Stimulated activated naive CD4-positive, alpha-beta T cell (primary cell): ENCODE data around the gene KRT78.
"Not testable (repeated sequence)": the region's sequence is repeated elsewhere in the genome, so short reads cannot be mapped to it uniquely, and the experiment has no call there.

ENCODE experiments used
- DNase-seq, 6 experiments: peaks; one replicate each; lab custom pipeline; 2025; lab: John Stamatoyannopoulos, UW

KRT78 gene

DNA sequence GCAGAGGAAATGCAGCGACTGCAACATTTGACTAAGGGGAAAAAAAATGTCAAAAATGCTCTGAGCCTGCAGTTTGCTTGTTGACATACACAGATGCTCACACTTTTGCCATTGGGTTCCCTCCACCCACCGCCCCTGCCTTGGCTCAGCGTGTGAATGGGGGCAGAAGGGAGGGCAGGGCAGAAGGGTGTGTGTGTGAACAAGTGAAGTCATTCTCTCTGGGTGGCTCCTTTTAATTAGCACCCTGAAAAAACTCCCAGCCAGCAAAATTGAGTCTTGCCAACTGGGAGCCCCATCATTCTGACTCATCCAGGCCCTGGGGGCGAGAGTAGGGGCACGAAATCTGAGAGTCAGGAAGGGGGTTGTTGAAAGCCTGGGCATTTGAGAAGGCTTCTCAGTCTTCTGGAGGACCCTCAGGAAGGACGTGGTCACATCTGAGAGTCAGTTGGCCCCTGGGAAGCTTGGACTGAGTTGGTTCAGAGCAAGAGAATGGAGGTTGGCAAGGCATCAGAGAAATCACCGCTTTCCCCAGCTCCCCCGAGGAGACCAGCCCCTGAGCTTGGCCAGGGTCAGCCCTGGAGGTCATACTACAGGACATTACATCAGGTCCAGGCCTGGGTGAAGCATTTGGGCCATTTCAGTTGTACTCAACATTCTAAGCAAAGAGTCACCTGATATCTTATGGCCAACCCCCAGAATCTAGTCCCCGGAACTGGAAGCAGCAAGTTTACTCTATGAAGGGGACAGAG lies 22.7 kb upstream of the KRT78 start:
- DNase-seq = no peak

DNA sequence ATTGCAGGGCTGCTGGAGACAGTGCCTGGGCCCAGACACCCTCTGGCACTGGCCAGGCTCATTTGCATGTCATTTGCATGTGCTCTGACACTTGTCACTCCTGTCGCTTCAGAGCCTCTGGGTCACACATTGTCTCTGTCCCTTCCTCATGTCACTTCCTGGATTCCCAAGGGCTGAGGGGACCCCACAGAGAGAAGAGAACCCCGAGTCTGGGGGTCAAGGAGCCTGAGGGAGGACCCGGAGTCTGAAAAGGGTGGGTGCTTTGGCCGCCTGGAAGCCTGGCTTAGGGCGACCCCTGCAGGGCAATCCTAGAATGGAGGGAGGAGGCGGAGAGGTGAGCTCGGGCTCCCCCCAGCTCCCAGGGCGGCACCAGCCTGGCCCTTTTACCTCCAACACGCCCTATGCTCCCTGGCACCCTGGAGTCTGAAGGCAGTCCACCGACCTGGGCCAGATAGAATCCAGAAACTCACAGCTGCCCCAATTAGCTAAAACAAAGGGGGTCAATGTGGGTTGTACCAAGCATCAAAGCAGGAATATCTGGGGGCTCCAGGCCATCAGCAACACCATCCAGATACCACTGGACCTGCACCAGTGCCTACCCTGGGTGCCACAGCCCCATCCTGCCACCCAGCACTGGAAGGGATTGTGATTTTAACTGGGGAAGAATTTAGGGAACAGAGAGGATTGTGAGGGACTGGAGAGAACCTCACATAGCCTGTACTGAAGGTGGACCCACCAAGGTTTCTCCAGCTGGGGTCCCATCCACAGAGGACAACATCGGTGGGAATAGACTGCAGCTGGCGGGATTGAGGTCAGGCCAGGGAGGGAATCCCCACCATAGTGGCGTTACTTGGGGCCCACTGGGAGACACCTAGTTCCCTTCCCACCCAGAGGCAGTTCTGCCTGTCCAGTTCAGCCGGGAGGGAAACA lies 21.8 kb upstream of the KRT78 start:
- peak; percentile 68 to 92 (median 78) for DNase-seq

DNA sequence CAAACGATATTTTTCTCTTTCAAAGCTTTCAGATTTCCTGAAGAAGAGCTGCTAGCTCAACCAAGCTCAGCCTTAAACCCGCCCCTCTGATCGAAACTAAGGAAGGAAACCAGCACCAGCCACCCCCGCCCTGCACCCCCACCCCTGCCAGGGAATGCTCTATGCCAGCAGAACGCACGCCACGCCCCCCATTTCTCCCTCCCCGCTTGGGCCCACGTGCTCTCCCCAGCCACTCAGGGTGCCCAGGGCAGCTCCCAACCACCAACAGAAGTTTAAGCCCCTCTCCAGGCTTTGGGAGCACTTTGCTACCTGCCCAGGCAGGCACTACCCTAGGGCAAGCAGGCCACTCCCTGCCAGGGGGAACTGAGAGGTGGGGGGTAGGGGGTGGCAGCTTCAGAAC lies 18.8 kb upstream of the KRT78 start:
- peak; percentile 44 to 66 (median 56) for DNase-seq

DNA sequence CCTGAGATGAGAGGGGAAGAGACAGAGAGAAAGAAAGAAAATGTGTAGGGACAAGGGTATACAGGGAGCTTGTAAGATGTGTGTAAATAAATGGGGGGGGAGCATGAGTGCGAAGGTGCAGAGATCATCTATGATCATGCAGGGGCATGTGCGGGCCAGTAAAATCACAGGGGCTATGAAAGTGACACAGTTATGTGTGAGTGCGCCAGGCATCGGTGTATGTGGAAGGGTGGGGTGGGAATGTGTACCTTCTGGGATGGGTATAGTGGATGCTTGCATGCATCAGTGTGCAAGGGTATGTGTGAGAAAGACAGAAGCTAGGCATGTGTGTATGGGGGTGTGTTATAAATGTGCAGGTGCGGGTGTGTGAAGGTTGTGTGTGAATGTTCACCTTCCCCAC lies 18.4 kb upstream of the KRT78 start:
- no peak for DNase-seq

DNA sequence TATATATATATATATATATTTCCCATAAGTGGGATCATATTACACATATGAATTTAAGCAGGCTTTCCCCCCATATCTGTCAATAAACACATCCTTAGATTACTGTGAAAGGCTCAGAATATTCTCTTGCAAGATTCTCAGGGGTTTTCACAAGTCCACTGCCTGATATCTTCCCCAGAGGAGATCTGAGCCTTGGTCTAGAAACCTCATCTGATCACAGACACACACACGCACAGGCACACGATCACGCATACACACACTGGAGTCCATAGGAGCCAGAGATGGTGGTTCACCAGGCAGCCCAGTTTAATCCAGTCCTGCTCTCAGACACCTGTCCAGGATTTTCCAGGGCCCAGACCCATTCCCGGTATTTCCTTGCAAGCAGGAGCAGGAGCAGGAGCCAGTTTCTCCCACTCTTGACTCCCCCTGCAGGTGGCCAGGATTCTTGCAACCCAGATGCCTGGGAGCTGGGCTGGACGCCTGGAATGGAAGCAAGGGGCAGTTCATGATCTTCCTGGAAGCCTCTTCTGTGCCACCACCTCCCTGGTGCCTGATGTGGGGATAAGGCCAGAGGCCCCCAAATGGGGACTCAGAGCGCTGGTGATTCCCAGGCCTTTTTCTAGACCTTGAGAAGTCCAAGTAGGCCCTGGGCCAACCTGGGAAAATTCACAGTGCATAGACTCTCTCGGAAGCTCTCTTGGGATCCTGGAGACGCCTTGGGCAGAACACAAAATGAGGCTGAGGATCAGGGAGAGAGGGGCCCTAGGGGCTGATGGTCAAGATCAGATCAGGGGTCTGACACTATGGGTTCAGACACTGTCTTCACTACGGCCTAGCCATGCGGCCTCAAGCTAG lies 16.5 kb upstream of the KRT78 start:
- peak in 1 of 6 experiments; percentile 9 for DNase-seq

DNA sequence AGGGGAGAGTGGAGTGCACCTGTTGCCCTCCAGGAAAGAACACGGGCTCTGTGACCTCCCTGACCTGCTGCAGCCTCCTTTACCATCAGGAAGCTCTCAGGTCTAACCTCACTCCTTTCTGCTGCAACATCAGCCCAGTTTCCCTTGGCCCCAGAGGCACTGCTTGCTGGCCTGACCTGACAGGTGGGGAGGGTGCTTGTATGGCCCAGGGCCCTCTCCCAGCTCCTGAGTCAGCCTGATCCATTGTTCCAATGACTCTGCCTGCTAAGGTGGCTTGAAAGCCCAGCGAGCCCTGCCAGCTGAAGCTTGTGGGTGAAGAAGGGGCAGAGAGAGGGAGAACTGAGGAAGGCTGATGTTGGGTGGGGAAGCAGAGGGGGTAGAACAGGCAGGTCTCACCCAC lies 13.2 kb upstream of the KRT78 start:
- no peak for DNase-seq

DNA sequence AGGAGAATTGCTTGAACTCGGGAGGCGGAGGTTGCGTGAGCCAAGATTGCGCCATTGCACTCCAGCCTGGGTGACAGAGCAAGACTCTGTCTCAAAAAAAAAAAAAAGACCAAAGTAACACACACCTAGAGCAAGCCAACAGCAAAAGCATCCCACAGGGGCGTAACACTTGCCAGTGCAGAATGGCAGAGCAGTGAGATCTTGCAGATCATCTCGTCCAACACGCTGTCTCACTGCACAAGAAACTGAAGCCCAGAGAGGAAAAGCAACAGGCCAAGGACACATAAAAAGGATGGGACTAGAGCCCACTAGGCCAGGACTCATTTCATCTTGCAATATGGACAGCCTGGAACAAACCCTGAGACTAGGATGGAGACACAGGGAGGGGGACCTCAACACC lies 12.7 kb upstream of the KRT78 start:
- DNase-seq = no peak

DNA sequence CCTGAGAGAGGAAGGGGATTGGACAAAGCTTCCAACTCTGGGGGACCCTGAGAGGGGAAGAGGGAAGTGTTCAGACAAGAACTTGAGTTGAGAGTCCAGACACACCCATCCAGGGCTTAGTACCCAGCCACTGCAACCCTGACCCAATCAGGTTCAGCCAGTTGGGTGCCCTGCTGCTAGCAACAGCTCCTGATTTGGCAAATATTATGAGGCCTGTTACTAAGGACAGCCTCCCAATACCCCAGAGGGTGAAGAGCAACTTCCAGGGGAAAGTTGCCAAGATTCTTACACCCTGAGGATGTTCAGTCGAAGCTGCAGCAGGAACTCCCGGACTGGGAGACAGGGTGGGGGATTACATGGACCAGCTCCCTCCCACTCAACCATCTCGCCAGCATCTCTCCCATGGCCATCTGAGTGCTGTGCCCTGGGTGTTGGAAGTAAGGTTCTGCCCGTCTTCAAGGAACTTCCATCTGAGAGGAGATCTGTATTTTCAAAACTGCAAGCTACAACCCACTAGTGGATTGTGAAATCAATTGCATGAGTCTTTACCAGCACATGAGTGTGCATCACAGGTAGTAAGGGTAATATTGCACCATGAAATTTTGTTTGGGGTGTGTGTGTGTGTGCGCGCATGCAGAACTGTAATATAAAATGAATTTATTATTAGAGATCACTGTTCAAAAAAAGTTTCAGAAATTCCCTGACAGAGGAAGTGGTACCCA lies 11.5 kb upstream of the KRT78 start:
- no peak for DNase-seq

DNA sequence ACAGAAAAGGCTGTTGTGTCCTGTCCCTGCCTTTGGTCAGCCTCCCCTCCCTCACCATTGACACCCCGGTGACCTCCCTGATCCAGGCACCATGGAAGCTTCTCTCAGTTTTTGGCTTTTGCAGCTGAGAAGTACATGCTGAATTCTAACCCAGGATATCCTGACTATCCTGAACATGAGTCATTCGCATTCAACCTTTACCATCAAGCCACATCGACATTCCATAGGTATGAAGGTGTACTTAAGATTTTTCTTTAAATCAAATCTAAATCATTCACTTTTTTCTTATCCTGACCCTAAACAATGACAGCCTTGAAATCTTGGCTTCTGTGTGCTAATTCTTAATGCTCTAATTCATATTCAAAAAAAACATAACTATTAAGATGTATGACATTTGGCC lies 8.7 kb upstream of the KRT78 start:
- no peak for DNase-seq

DNA sequence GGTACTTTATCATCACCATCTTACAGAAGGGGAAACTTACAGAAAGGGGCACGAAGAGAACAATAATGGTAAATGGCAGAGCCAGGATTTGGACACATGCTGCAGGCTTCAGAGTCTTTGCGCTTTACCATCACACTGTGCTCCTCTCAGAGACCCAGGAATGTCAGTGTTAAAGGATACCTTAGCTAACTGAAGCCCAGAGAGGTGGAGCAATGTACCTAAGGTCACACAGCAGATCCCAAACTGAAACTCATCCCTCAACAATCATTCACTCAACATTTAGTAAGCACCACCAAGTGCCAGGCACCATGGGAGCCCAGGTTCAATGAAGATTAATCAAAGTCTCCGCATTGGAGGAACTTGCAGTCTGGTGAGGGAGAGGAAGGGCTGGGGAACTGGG lies 8.0 kb upstream of the KRT78 start:
- no peak for DNase-seq

DNA sequence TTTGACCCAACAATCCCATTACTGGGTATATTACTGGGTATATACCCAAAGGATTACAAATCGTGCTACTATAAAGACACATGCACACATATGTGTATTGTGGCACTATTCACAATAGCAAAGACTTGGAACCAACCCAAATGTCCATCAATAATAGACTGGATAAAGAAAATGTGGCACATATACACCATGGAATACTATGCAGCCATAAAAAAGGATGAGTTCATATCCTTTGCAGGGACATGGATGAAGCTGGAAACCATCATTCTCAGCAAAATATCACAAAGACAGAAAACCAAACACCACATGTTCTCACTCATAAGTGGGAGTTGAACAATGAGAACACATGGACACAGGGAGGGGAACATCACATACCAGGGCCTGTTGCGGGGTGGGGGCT lies 7.3 kb upstream of the KRT78 start:
- not testable (repeated sequence) for DNase-seq

DNA sequence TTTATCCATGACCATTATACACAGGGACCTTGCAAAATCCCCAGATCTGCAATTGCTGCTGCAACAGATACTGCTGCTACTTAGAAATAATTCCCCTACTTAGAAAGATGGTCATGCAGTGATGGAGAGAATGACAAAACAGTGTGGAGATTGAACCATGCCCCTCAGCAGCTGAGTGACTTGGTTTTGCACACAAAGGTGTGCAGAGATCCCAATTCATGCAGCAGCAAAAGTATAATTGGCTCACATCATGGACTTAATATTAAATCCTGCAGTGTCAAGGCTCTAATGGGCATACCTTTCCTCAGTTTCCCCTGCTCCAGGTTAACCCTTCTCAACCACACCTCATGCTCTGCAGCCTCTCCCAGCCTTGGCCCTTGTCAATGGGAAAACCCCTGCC lies 3.0 kb upstream of the KRT78 start:
- DNase-seq = no peak

DNA sequence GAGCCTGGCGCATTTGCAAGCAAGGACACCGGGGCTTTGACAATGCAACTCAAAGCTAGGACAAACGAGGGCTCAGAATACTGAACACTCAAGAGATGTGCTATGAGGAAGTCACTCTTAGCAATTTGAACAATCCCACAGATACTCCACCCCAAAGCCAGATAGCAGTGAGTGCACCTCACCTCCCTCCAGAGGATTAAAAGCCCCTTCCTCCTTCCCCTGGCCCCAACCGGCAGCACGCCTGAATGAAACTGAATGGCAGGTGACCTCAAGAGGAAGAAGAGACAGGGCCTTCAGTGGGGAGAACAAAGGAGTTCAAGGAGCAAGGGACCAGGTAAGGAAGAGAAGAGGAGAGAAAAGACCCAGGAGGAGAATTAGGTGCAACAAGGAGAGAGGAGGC lies 1.9 kb upstream of the KRT78 start:
- DNase-seq = no peak

DNA sequence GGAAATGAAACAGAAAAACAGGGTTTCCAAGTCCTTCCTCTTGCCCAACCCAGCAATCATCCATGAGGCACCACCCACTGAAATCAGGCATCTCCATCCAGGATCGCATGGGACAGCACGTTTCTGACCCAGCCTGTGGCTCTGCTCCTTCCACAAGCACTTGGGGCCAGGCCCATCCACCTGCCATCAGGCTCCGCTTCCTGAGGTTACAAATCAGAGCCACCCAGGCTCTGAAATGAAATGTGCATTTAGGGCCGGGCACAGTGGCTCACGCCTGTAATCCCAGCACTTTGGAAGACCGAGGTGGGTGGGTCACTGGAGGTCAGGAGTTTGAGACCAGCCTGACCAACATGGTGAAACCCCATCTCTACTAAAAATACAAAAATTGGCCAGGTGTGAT lies 717 bp upstream of the KRT78 start:
- no peak for DNase-seq

DNA sequence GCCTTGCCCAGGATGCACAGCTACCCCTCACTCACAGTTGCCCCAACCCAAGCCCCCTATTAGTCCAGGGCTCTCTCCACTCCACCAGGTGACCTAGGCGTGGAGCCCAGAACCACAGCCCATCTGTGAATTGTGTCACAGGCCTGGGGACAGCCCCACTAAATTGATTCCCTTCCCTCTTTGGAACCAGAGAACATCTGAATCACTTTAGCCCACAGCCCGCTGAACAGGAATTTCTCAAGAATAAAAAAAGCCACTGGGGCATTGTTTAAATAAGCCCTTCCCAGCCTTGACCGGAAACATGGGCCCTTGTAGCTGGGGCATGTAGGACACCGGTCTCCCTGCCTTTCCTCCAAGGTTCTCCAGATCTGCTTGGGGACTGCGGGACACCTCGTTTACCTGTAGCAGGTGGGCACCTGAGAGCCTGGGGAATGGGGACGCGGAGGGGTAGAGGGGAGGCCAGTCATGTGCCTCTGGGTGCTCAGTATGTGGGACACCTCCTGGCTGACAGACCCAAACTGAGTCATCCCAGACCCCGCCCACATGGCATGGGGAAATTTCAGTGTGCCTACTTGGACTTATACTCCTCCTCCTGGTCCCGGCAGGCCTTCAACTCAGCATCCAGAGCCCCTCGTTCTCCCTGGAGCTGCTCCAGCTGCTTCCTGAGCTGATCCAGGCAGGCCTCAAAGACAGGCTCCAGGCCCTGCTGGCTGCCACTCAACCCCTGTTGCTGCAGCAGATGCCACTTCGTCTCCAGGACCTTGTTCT lies 1.3 kb downstream of the KRT78 start:
- DNase-seq = no peak

DNA sequence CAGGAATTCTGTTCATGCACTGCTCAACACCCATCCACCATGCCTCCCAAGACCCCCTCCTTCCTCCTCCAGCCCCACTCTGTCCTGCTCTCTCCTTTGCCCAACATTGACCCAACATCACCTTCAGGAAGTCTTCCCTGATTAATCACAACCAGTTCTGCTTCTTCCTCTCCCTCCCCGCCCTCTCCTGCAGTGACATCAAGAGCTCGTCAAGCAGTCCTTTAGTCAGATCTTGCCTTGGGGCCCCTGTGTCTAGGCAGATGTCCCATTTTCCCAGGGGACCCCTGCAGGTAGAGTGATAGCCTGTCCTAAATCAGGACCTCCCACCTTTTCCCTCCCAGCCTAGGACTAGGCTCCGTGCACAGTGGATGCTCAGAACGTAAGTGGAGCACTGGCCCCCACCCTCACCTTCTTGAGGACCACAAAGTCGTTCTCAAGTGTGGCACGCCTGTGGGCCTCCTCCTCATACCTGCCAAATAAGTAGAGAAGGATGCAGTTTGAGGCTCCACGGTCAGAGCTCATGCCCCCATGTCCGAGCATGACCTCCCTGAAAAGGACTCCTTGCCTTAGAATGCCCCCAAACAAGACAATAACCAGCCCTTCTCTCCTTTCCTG lies 2.3 kb downstream of the KRT78 start:
- DNase-seq = no peak

DNA sequence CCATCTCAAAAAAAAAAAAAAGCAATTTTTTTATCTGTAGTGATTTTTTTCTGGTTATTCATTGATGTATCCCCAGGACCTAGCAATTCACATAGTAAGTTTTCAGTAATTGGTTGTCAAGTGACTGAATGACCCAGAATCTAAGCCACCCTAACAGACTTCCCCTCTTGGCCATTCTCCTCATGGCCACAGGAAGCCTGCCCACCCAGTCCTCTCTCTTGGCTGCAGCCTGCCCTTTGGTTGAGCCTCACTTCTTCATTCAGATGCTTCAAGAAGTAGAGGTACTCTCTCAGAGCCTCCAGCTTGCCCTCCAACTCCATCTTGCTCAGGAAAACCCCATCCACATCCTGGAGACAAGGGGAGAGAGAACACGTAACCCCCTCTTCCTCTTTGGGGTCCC lies 2.8 kb downstream of the KRT78 start:
- DNase-seq = no peak

DNA sequence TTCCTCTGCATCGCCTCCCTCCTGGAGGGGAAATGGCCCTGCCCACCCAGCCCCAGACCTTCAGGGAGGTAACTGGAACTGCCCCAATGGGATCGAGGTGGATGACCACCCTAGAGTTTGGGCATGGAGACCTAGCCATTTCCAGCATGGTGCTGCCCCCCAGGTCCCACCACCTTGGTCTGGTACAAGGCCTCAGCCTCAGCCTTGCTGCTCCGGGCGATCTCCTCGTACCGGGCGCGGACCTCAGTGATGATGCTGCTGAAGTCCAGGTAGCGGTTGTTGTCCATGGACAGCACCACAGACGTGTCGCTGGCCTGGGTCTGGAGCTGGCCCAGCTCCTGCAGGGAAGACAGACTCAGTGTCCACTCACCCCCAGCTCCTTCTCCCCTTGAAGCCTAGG lies 4.4 kb downstream of the KRT78 start:
- DNase-seq = no peak

DNA sequence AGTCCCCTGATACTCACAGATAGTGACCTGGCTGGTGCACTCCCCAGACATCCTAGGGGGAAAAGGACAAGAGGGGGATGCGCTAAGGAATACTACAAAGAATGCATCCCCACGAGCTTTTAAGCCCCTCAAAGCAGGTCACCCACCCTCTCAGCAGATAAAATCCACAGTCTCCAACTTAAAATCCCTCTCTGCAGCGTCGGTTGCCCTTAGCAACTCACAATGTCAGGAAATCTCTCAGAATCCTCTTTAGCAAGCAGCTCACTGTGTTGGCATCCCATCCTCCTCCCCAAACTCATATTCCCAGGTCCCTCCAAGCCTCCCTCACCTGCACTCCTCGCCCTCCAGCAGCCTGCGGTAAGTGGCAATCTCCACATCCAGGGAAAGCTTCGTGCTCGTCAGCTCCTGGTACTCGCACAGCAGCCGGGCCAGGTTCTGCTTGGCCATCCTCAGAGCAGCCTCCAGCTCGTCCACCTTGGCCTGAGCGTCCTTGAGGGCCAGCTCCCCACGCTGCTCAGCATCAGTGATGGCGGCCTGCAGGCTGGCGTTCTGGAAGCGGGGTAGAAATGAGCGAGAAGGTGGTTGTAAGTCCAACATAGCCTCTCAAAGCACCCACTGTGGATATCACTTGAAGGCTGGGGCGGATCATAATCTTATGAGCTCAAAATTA lies 9.2 kb downstream of the KRT78 start:
- DNase-seq = no peak
